HEK293T (cell line): ENCODE data around the gene LRRC51.

Experiments used
- ELF4 ChIP-seq: fragments of 450-650 bp; IDR thresholded peaks from 2 replicates; pipeline ENCODE4 v1.6.1; 2017; ENCODE audit warnings: antibody characterized with exemption
- FOXA1 ChIP-seq: fragments of 450-650 bp; IDR thresholded peaks from 2 replicates; pipeline ENCODE4 v1.6.1; 2016; ENCODE audit warnings: mild to moderate bottlenecking
- FOXK2 ChIP-seq: fragments of 450-650 bp; IDR thresholded peaks from 2 replicates; pipeline ENCODE4 v1.6.1; 2016; ENCODE audit warnings: mild to moderate bottlenecking
- FOXM1 ChIP-seq: fragments of 450-650 bp; IDR thresholded peaks from 2 replicates; pipeline ENCODE4 v1.6.1; 2017; ENCODE audit warnings: mild to moderate bottlenecking, borderline replicate concordance
- L3MBTL2 ChIP-seq: fragments of 450-650 bp; conservative IDR thresholded peaks from 2 replicates; pipeline ENCODE4 v1.6.1; 2016; ENCODE audit warnings: mild to moderate bottlenecking
- NFRKB ChIP-seq: fragments of 450-650 bp; IDR thresholded peaks from 2 replicates; pipeline ENCODE4 v1.6.1; 2016; ENCODE audit warnings: mild to moderate bottlenecking, moderate library complexity
- PKNOX1 ChIP-seq: fragments of 450-650 bp; IDR thresholded peaks from 2 replicates; pipeline ENCODE4 v1.6.1; 2016
- SP1 ChIP-seq: fragments of 450-650 bp; IDR thresholded peaks from 2 replicates; pipeline ENCODE4 v1.6.1; 2017
- SUZ12 ChIP-seq: fragments of 450-650 bp; IDR thresholded peaks from 2 replicates; pipeline ENCODE4 v1.6.1; 2016; ENCODE audit warnings: mild to moderate bottlenecking
- TARDBP ChIP-seq: fragments of 450-650 bp; IDR thresholded peaks from 2 replicates; pipeline ENCODE4 v1.6.1; 2016
- ZNF384 ChIP-seq: fragments of 450-650 bp; IDR thresholded peaks from 2 replicates; pipeline ENCODE4 v1.6.1; 2016

GRCh38 chr11:72067266-72067665 lies 13.4 kb upstream of the LRRC51 start:
- TF ChIP-seq SP1 = no peak
- TF ChIP-seq FOXA1 = no peak
- no peak for TF ChIP-seq TARDBP
- TF ChIP-seq PKNOX1 = no peak
- no peak for TF ChIP-seq FOXM1
- no peak for TF ChIP-seq ZNF384
- TF ChIP-seq FOXK2 = no peak
- no peak for TF ChIP-seq NFRKB
- TF ChIP-seq SUZ12 = no peak
- no peak for TF ChIP-seq ELF4
- TF ChIP-seq L3MBTL2 = no peak
